Activated naive CD8-positive, alpha-beta T cell treated with anti-CD3 and anti-CD28 coated beads, Interleukin-2, amount 50 U/mL, for 16 hours (primary cell): ENCODE data around the gene C12orf57.

ENCODE experiments used
- DNase-seq: peaks from one replicate; pipeline ENCODE4 v3.0.0-alpha.2; 2020; ENCODE audit warnings: low read depth, low spot score

The C12orf57 gene

DNA sequence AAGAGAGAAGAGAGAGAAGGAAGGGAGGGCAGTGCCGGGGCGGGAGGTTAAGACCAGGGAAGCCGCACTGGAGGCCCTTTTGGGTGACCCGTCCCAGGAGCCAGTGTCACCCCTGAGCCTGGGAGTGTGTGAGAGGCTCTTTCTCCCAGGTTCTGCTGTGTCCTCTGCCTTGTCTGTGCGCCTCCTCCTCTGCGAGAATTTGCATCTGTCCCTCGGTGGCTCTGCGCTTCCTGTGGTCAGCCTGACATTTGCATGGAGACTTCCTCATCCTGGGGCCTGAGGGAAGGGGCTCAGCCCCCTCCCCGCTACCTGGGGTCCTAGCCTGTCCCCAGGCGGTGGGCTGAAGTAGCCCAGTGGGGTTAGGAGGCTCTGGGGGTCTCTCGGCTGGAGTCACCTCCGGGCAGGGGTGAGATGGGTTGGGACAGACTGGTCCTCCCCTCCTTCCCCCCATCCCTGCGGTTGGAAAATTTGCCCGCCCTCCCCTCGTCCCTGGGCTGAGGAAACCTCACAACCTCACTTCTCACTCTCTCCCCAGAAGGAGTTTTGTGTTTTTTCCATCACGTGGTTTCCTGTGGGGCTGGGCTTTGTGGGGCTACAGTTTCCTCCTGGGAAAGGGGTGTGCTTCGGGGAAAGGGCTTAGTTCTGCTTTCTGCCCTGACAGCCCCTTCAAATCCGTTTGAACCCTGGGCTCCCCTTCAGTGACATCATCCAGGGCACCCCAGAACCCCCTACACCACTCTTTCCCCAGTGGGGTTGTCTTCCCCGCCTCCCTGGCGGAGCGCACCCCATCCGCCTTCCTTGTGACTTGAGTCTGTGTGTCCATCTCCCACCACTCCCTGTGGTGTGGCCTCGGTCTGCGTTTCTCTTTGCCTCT is 9.9 kb downstream of the C12orf57 start:
- peak; percentile 63 for DNase-seq

- DNase-seq, result no peak
Measured at GRCh38 chr12:6954316-6955107, 10.7 kb downstream of the C12orf57 start.

- DNase-seq, result no peak
Measured at GRCh38 chr12:6955108-6956020, 11.5 kb downstream of the C12orf57 start.

DNA sequence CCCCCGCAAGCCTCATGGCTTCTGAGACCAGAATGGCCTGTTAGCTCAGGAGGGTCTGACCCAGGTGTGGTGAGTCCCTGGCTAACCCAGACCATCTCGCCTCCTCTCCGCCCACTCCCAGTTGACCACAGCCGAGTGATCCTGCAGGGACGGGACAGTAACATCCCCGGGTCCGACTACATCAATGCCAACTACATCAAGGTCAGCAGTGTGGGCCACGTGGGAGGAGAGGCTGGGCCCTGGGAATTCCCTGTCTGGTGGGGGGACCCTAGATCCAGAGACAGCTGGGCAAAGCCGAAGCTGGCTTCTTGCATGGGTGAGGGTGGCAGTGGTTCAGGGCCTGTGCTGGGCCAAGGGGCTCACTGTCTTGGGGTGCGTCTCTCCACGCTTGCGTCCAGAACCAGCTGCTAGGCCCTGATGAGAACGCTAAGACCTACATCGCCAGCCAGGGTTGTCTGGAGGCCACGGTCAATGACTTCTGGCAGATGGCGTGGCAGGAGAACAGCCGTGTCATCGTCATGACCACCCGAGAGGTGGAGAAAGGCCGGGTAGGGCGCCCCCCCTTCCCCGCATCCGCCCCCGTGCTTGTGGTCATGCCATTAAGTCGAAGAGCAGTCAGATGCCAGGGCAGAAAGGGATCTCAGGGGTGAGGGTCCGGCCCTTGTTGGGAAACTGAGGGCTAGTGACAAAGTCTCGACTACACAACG is 12.4 kb downstream of the C12orf57 start:
- no peak for DNase-seq

DNA sequence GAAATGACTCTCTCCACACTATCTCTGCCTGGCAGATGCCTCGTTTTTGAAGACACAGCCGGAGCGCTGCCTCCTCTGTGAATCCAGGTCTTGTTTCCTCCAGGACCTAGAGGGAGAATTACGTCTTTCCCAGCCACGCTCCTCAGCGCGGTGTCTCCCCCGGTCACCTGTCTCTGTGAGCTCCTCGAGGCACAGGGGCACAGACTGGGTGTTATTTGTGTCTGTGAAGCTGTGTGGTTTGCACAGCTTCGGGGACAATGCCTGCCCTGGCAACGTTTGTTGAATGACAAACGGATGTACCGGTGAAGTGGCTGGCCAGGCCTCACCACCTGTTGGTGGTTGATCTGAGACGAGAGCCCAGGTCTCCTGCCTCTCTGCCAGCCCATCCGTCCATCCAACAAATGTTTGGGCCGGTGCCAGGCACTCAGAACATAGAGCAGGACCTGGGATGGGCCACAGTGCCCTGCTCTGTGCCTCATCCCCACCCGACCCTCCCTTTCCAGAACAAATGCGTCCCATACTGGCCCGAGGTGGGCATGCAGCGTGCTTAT is 13.4 kb downstream of the C12orf57 start:
- DNase-seq, result no peak

DNA sequence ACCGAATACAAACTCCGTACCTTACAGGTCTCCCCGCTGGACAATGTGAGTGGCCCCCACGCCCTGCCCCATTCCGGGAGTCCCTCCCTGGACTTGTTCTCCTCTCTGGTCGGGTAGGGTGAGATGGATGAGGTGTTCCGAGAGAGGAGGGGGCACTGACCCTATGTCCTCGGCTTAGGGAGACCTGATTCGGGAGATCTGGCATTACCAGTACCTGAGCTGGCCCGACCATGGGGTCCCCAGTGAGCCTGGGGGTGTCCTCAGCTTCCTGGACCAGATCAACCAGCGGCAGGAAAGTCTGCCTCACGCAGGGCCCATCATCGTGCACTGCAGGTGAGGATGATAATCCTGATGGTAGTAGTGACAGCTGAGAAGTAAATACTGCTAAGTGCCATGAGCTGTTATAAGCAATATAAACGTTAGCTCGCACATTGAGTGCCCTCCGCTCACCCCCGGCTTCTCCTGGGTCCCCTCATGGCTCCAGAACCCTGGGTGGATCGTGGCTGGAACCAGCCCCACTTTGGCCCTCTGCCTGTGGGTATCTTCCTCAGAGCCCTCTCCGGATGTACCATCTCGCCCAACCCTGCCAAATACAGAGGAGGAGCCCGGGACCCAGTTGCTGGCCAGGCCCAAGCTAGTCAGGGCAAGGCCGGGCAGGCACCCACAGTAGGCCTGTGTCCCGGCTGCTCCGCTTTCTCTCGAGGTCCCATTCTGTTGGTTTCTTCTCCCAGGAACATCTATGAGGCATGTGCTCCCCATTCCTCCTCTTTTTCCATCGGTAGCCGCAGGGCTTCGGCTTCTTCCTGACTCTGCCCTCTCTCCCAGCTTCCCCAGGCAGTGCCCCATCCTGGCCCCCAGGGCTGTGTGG is 14.2 kb downstream of the C12orf57 start:
- no peak for DNase-seq

GRCh38 chr12:6958609-6959057 is 14.8 kb downstream of the C12orf57 start:
- DNase-seq, result no peak

- DNase-seq, result no peak
Measured at GRCh38 chr12:6959058-6959804, 15.4 kb downstream of the C12orf57 start.

DNA sequence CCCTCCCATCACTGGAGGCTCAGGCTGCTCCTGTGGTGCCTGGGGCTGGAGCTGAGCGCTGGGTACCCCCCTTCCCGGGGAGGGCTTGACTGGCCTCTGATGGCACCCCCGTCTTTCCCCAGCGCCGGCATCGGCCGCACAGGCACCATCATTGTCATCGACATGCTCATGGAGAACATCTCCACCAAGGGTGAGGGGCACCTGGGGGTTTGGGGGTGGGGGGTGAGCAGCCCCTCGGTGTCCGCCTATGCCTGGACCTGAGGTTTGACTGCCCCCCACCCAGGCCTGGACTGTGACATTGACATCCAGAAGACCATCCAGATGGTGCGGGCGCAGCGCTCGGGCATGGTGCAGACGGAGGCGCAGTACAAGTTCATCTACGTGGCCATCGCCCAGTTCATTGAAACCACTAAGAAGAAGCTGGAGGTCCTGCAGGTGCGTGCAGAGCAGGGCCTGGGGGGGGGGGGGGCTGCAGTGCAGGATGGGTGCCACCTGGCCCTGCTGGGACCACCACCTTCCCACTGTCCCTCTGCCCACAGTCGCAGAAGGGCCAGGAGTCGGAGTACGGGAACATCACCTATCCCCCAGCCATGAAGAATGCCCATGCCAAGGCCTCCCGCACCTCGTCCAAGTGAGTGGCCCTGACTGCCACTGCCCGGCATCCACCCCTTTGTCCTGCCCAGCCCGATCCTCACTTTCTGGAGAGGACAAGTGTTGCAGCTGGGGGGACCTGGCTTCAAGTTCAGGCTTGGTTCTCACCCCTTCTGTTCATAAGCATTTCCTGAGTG is 16.2 kb downstream of the C12orf57 start:
- no peak for DNase-seq

DNA sequence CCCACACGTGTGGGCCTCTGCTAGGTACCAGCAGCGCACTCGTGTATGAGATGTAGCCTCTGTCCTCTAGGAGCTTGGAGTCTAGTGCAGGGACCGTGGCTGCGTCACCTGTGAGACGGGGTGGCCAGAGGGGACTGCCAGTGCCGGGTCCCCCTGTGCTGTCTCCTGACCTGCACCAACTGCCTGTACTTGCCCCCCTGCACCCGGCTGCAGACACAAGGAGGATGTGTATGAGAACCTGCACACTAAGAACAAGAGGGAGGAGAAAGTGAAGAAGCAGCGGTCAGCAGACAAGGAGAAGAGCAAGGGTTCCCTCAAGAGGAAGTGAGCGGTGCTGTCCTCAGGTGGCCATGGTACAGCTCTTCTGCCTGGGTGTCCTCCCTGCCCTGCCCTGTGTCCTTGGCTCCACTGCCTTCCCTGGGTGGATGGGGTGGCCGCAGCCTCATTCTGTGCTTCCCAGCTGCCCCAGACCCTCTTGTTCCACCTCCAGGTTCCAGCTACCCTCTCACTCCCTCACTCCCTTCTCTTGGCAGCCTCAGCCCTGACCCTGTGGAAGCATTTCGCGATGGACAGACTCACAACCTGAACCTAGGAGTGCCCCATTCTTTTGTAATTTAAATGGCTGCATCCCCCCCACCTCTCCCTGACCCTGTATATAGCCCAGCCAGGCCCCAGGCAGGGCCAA is 16.9 kb downstream of the C12orf57 start:
- DNase-seq, result no peak

DNA sequence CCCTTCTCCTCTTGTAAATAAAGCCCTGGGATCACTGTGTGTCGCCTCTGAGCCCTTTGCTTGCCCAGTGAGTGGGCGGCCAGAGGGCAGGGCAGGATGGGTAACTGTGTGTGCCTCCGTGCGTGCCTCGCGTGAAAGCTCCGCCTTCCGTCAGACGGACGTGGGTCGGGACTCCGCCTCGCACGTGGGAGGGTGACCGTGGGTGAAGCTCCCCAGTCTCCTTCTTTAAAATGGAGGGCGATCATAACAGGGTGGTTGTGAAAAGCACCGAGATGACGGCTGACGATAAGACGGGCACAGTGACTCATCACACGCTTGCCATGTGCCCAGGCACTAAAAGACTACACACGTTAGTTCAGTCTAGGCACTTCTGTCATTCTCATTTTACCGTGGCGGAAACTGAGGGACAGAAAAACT is 17.5 kb downstream of the C12orf57 start:
- peak; percentile 86 for DNase-seq

DNA sequence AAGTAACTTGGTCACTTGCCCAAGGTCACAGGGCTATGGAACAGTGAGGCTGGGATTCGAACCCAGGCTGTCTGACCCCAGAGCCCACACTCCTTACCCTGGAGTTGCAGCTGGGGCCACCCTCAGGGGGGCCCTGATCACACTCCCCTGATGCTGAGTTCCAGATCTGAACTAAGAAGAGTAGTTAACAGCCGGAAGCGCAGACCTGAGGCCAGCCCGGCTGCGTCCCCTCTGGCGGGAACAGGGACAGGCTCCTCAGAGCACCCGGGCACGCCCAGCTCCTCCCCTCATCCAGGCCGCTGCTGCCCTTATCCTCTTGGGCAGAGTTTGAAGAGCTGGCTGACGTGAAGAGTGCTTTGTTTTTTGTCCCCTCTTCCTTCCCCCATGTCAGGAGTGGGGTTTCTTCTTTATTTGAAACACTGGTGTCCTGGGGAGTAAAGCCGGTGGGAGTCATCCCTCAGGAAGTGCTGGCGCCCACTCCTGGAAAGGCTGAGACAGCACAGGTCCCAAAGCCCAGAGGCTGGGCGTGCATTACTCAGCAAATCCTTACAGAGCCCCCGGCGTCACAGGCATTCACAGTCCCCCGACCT is 18.0 kb downstream of the C12orf57 start:
- no peak for DNase-seq

- no peak for DNase-seq
Measured at GRCh38 chr12:6962285-6963015, 18.6 kb downstream of the C12orf57 start.

GRCh38 chr12:6963016-6963731 is 19.4 kb downstream of the C12orf57 start:
- DNase-seq, result no peak

DNA sequence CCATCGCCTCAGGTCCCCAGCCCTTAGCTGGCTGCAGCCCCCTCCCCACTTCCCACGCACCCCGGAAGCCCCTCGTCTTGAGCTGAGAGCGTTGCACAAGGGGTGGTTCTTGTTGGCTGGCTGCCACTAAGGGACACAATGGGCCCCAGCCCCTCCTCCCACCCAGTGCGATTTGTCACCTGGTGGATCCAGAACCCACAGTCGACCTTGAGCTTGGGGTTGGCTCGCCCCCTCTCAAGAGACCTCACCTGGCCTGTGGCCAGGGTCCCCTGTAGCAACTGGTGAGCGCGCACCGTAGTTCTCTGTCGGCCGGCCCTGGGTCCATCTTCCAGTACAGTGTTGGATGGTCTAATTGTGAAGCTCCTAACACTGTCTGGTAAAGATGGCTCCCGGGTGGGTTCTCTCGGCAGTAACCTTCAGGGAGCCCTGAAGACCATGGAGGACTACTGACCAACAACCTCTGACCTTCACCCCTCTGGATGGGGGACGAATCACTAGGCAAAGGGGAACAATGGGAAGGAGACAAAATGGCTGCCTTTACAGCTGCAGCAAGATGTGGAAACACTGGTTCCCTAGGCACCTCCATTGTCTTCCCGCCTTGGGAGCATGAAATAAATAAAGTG is 20.1 kb downstream of the C12orf57 start:
- DNase-seq, result no peak
